ENCODE results near the gene MX2. TPM values are rescaled to one million over a fixed set of nuclear protein-coding genes. Genes with fewer than 3 reads are reported as not detected.

Gene MX2
- total RNA-seq, 2 donors from 2014 or later: 22.4 to 22.9 TPM

DNA sequence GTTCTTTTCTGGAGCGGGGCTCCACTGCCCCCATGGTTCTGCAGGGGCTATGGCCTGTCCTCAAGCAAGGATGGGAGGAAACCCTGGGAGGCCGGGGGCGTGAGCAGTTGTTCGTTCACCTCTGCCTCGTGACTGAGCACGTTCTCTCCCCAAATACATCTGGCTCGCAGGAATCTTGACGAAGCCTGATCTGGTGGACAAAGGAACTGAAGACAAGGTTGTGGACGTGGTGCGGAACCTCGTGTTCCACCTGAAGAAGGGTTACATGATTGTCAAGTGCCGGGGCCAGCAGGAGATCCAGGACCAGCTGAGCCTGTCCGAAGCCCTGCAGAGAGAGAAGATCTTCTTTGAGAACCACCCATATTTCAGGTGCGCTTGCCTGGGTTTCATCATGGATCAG is 79.7 kb downstream of the MX2 start:
- TF ChIP-seq, protein P1, sequence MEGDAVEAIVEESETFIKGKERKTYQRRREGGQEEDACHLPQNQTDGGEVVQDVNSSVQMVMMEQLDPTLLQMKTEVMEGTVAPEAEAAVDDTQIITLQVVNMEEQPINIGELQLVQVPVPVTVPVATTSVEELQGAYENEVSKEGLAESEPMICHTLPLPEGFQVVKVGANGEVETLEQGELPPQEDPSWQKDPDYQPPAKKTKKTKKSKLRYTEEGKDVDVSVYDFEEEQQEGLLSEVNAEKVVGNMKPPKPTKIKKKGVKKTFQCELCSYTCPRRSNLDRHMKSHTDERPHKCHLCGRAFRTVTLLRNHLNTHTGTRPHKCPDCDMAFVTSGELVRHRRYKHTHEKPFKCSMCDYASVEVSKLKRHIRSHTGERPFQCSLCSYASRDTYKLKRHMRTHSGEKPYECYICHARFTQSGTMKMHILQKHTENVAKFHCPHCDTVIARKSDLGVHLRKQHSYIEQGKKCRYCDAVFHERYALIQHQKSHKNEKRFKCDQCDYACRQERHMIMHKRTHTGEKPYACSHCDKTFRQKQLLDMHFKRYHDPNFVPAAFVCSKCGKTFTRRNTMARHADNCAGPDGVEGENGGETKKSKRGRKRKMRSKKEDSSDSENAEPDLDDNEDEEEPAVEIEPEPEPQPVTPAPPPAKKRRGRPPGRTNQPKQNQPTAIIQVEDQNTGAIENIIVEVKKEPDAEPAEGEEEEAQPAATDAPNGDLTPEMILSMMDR (IDR thresholded peaks at IDR 0.05): no peak
- ATAC-seq (ENCODE audit: insufficient number of reproducible peaks, low FRiP score, low read depth): no peak
- Histone ChIP-seq H3K4me3 (no peak overlapping the region), H3K27ac (no peak overlapping the region), H3K36me3 (peaks cover 51% of the 10 kb centered on the region), H3K4me1 (ENCODE audit: control insufficient read depth in 1 of 2, low read depth in 2 of 2) (no peaks in the 10 kb centered on the region), H3K9me3 (no peaks in the 10 kb centered on the region), H3K27me3 (replicated peaks; ENCODE audit: insufficient read depth) (no peaks in the 10 kb centered on the region)
- DNase-seq (ENCODE audit: low spot score): no peak

DNA sequence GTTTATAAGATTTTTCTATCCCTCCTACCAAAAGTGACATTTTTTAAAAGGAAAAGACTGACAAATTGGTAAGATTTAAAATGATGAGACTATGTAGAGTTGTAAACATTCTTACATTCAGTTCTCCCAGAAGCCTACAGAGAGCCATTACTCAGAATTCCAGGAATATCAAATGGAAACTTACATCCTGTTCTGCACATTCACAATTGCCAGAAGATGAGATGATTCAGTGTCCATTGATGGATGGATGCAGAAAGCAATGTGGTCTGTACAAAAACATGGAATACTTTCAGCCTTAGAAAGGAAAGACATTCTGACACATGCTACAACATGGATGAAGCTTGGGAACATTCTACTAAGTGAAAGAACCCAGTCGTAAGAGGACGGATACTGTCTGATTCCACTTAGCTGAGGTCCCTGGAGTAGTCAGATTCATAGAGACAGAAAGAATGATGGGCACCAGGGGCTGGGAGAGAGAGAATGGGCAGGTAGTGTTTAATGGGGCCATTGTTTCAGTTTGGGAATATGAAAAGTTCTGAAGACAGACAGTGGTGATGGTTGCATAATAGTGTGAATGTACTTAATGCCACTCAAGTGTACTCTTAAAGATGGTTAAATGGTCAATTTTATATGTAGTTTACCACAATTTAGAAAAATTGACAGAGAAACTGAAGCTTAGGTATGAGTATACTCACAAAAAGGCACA is 80.8 kb downstream of the MX2 start:
- TF ChIP-seq, protein P1 (IDR thresholded peaks at IDR 0.05): no peak
- Histone ChIP-seq H3K27me3 (replicated peaks; ENCODE audit: insufficient read depth) (no peaks in the 10 kb centered on the region), H3K4me3 (no peak overlapping the region), H3K4me1 (ENCODE audit: control insufficient read depth in 1 of 2, low read depth in 2 of 2) (no peaks in the 10 kb centered on the region), H3K9me3 (no peaks in the 10 kb centered on the region), H3K27ac (no peak overlapping the region), H3K36me3 (peaks cover 53% of the 10 kb centered on the region)
- no peak for DNase-seq (ENCODE audit: low spot score)
- no peak for ATAC-seq (ENCODE audit: insufficient number of reproducible peaks, low FRiP score, low read depth)

DNA sequence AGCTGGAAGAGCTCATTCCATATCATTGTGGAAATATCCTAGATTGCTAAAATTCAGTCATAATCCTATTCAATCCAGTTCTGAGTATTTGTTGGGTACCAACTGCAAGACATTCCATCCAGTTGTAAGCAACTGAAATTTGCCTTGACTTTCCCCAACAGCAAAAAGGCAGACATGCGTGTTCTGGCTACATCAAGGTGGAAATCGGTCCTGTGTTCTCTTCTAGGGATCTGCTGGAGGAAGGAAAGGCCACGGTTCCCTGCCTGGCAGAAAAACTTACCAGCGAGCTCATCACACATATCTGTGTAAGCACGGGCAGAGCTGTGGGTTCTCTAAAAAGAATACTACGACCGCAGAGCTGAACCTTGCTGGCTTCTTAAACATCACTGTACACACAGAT is 81.7 kb downstream of the MX2 start:
- ATAC-seq (ENCODE audit: insufficient number of reproducible peaks, low FRiP score, low read depth) (no peak), DNase-seq (ENCODE audit: low spot score) (no peak)
- no peaks in the 10 kb centered on the region for H3K9me3 ChIP-seq
- peaks cover 49% of the 10 kb centered on the region for H3K36me3 ChIP-seq
- no peak overlapping the region for H3K27ac ChIP-seq
- H3K4me3 ChIP-seq: no peak overlapping the region
- H3K27me3 ChIP-seq (replicated peaks; ENCODE audit: insufficient read depth): no peaks in the 10 kb centered on the region
- H3K4me1 ChIP-seq (ENCODE audit: control insufficient read depth in 1 of 2, low read depth in 2 of 2): no peaks in the 10 kb centered on the region
- TF ChIP-seq, protein P1 (IDR thresholded peaks at IDR 0.05): no peak

DNA sequence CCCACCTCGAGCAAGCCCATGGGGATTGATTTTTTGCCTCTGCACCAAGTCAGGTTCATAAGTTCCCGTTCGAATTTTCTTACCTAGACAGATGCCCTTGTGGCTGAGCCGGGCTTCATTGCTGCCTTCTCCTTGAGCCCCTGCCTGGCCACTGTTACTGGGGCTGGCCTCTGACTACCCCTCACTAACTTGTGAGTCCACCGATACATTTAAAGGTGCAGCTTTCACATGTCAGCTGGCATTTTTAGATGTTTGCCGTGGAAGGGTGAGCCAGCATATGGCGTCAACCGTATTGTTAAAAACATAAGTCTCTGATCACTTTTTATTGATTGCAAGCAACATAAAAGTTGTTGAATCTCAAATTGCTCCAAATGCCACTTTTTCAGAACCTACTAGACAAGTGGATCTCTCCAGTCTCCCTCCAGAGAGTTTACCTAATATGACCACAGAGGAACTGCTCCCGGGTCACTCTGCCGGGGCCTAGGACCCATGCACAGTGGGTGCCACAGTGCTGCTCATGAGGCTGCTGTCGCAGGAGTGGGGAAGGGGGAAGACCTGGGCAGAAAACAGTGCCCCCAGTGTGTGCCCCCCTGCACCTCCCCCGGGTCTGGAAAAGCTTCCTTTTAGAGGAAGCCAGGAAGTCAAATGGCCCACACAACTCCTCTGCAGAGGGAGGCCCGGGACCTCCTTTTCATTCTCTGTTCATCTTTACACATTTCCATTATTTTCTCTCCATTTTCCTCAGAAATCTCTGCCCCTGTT is 83.1 kb downstream of the MX2 start:
- H3K9me3 ChIP-seq: no peaks in the 10 kb centered on the region
- no peaks in the 10 kb centered on the region for H3K4me1 ChIP-seq (ENCODE audit: control insufficient read depth in 1 of 2, low read depth in 2 of 2)
- no peaks in the 10 kb centered on the region for H3K27me3 ChIP-seq (replicated peaks; ENCODE audit: insufficient read depth)
- ATAC-seq (ENCODE audit: insufficient number of reproducible peaks, low FRiP score, low read depth) (no peak), DNase-seq (ENCODE audit: low spot score) (no peak)
- no peak overlapping the region for H3K4me3 ChIP-seq
- TF ChIP-seq, protein P1 (IDR thresholded peaks at IDR 0.05): no peak
- peaks cover 50% of the 10 kb centered on the region for H3K36me3 ChIP-seq
- no peak overlapping the region for H3K27ac ChIP-seq

DNA sequence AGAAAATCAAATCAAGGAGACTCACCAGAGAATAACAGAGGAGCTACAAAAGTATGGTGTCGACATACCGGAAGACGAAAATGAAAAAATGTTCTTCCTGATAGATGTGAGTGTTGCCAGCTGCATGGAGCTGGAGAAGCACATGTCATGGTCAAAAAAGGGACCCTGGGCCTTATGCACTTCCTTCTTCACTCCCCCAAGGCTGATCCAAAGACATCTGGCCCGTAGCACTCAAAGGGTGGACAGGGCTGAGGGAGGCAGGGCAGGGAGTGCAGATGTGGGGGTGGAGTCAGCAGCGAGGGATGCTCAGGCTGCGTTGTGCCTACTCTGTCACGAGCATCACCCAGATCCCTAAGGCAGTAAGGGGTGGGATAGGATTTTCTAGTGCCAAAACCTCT is 83.6 kb downstream of the MX2 start:
- no peak overlapping the region for H3K27ac ChIP-seq
- ATAC-seq (ENCODE audit: insufficient number of reproducible peaks, low FRiP score, low read depth) (no peak), DNase-seq (ENCODE audit: low spot score) (no peak)
- H3K4me3 ChIP-seq: no peak overlapping the region
- peaks cover 55% of the 10 kb centered on the region for H3K36me3 ChIP-seq
- H3K4me1 ChIP-seq (ENCODE audit: control insufficient read depth in 1 of 2, low read depth in 2 of 2): no peaks in the 10 kb centered on the region
- H3K9me3 ChIP-seq: no peaks in the 10 kb centered on the region
- TF ChIP-seq, protein P1 (IDR thresholded peaks at IDR 0.05): no peak
- H3K27me3 ChIP-seq (replicated peaks; ENCODE audit: insufficient read depth): no peaks in the 10 kb centered on the region
